Activated naive CD4-positive, alpha-beta T cell treated with anti-CD3 and anti-CD28 coated beads, Interleukin-2, amount 50 U/mL, for 24 hours (primary cell): ENCODE results near the gene SPSB2.
"Not testable (repeated sequence)": the region's sequence is repeated elsewhere in the genome, so short reads cannot be mapped to it uniquely, and the experiment has no call there.

ENCODE experiments used
- H3K27ac Mint-ChIP-seq: one replicate; pipeline ENCODE4 v1.8.0; 2021; ENCODE audit warnings: mild to moderate bottlenecking, mixed read lengths
- H3K27me3 Mint-ChIP-seq: one replicate; pipeline ENCODE4 v1.8.0; 2021; ENCODE audit warnings: mixed read lengths
- H3K36me3 Mint-ChIP-seq: one replicate; pipeline ENCODE4 v1.8.0; 2021; ENCODE audit warnings: mixed read lengths
- H3K4me1 Mint-ChIP-seq: one replicate; pipeline ENCODE4 v1.8.0; 2021; ENCODE audit warnings: mixed read lengths
- H3K4me3 Mint-ChIP-seq: one replicate; pipeline ENCODE4 v1.8.0; 2021; ENCODE audit warnings: mild to moderate bottlenecking, mixed read lengths
- H3K9me3 Mint-ChIP-seq: one replicate; pipeline ENCODE4 v1.8.0; 2021; ENCODE audit warnings: mixed read lengths

The SPSB2 gene

GRCh38 chr12:6873094-6874014, at the start of gene SPSB2:
TSS of gene SPSB2 (minus strand) at chr12:6873303. CDS start at chr12:6872901, 402 bp downstream.
- Mint-ChIP-seq H3K4me1 (peaks cover 45% of the 10 kb centered on the region), H3K36me3 (peaks cover 6% of the 10 kb centered on the region), H3K4me3 (peak within 1 kb of the TSS; percentile 89), H3K27me3 (no peaks in the 10 kb centered on the region), H3K27ac (peak within 1 kb of the TSS; percentile 70), H3K9me3 (no peaks in the 10 kb centered on the region)

GRCh38 chr12:6921996-6922946, 49.2 kb upstream of the SPSB2 start:
- H3K36me3 Mint-ChIP-seq = no peaks in the 10 kb centered on the region
- peaks cover 20% of the 10 kb centered on the region for H3K4me1 Mint-ChIP-seq
- H3K27me3 Mint-ChIP-seq = no peaks in the 10 kb centered on the region
- H3K4me3 Mint-ChIP-seq = no peak overlapping the region
- no peaks in the 10 kb centered on the region for H3K9me3 Mint-ChIP-seq
- H3K27ac Mint-ChIP-seq = peak overlapping the region; percentile 62

- Mint-ChIP-seq H3K4me3 (no peak overlapping the region), H3K36me3 (no peaks in the 10 kb centered on the region), H3K27me3 (no peaks in the 10 kb centered on the region), H3K27ac (no peak overlapping the region), H3K9me3 (no peaks in the 10 kb centered on the region), H3K4me1 (peaks cover 18% of the 10 kb centered on the region)
These were observed 48.4 kb upstream of the SPSB2 start for GRCh38 chr12:6921539-6921938.

- Mint-ChIP-seq H3K27ac (peak overlapping the region; percentile 26), H3K36me3 (no peaks in the 10 kb centered on the region)
These were observed 46.5 kb upstream of the SPSB2 start for GRCh38 chr12:6919588-6919987.

GRCh38 chr12:6917491-6918231, 44.6 kb upstream of the SPSB2 start:
- Mint-ChIP-seq H3K4me1 (peaks cover 38% of the 10 kb centered on the region), H3K36me3 (no peaks in the 10 kb centered on the region), H3K27me3 (no peaks in the 10 kb centered on the region), H3K4me3 (no peak overlapping the region), H3K9me3 (no peaks in the 10 kb centered on the region), H3K27ac (peak overlapping the region; percentile 12)

More at GRCh38 chr12:6919588-6919987, 46.5 kb upstream of the SPSB2 start:
- Mint-ChIP-seq H3K4me1 (peaks cover 29% of the 10 kb centered on the region), H3K27me3 (no peaks in the 10 kb centered on the region), H3K4me3 (no peak overlapping the region), H3K9me3 (no peaks in the 10 kb centered on the region)

- Mint-ChIP-seq H3K27me3 (no peaks in the 10 kb centered on the region), H3K9me3 (no peaks in the 10 kb centered on the region), H3K4me3 (peak overlapping the region; percentile 95), H3K4me1 (peaks cover 38% of the 10 kb centered on the region), H3K27ac (peak overlapping the region; percentile 68), H3K36me3 (no peaks in the 10 kb centered on the region)
These were observed 43.5 kb upstream of the SPSB2 start for GRCh38 chr12:6916426-6917200.

- Mint-ChIP-seq H3K27ac (peak overlapping the region; percentile 51), H3K27me3 (no peaks in the 10 kb centered on the region), H3K36me3 (no peaks in the 10 kb centered on the region), H3K9me3 (no peaks in the 10 kb centered on the region), H3K4me3 (peak overlapping the region; percentile 95), H3K4me1 (peaks cover 38% of the 10 kb centered on the region)
These were observed 42.7 kb upstream of the SPSB2 start for GRCh38 chr12:6915789-6916285.

GRCh38 chr12:6914947-6915788, 42.1 kb upstream of the SPSB2 start:
- no peaks in the 10 kb centered on the region for H3K27me3 Mint-ChIP-seq
- H3K36me3 Mint-ChIP-seq = no peaks in the 10 kb centered on the region
- peak overlapping the region; percentile 95 for H3K4me3 Mint-ChIP-seq
- peak overlapping the region; percentile 95 for H3K27ac Mint-ChIP-seq
- H3K9me3 Mint-ChIP-seq = no peaks in the 10 kb centered on the region
- peaks cover 38% of the 10 kb centered on the region for H3K4me1 Mint-ChIP-seq

- Mint-ChIP-seq H3K27ac (peak within 1 kb of the TSS; percentile 95), H3K4me1 (peaks cover 38% of the 10 kb centered on the region), H3K4me3 (peak within 1 kb of the TSS; percentile 95), H3K36me3 (no peaks in the 10 kb centered on the region), H3K27me3 (no peaks in the 10 kb centered on the region), H3K9me3 (no peaks in the 10 kb centered on the region)
These were observed 41.3 kb upstream of the SPSB2 start, which contains the start of gene ENO2 for GRCh38 chr12:6914246-6914946. TSS of gene ENO2 (plus strand) at chr12:6914580. CDS start at chr12:6915833, 1,253 bp downstream.

GRCh38 chr12:6912164-6912935, 39.2 kb upstream of the SPSB2 start:
- Mint-ChIP-seq H3K36me3 (no peaks in the 10 kb centered on the region), H3K27me3 (no peaks in the 10 kb centered on the region)

GRCh38 chr12:6909421-6910145, 36.5 kb upstream of the SPSB2 start:
- H3K27ac Mint-ChIP-seq = no peak overlapping the region
- no peaks in the 10 kb centered on the region for H3K36me3 Mint-ChIP-seq
- H3K27me3 Mint-ChIP-seq = no peaks in the 10 kb centered on the region
- peaks cover 15% of the 10 kb centered on the region for H3K4me1 Mint-ChIP-seq
- no peaks in the 10 kb centered on the region for H3K9me3 Mint-ChIP-seq
- H3K4me3 Mint-ChIP-seq = no peak overlapping the region

More at GRCh38 chr12:6912164-6912935, 39.2 kb upstream of the SPSB2 start:
- Mint-ChIP-seq H3K4me1 (peaks cover 38% of the 10 kb centered on the region), H3K4me3 (peak overlapping the region; percentile 56), H3K9me3 (no peaks in the 10 kb centered on the region), H3K27ac (peak overlapping the region; percentile 77)

GRCh38 chr12:6908141-6908540, 35.0 kb upstream of the SPSB2 start:
- not testable (repeated sequence) for H3K4me3 Mint-ChIP-seq, H3K36me3 Mint-ChIP-seq, H3K27ac Mint-ChIP-seq, H3K4me1 Mint-ChIP-seq, H3K27me3 Mint-ChIP-seq, H3K9me3 Mint-ChIP-seq
